Measurements from ENCODE around the gene CFAP251. TPM values are rescaled to one million over a fixed set of nuclear protein-coding genes. Genes with fewer than 3 reads are reported as not detected.

The CFAP251 gene
- total RNA-seq, 1 experiment from 2014 or later: 0.81 TPM

DNA sequence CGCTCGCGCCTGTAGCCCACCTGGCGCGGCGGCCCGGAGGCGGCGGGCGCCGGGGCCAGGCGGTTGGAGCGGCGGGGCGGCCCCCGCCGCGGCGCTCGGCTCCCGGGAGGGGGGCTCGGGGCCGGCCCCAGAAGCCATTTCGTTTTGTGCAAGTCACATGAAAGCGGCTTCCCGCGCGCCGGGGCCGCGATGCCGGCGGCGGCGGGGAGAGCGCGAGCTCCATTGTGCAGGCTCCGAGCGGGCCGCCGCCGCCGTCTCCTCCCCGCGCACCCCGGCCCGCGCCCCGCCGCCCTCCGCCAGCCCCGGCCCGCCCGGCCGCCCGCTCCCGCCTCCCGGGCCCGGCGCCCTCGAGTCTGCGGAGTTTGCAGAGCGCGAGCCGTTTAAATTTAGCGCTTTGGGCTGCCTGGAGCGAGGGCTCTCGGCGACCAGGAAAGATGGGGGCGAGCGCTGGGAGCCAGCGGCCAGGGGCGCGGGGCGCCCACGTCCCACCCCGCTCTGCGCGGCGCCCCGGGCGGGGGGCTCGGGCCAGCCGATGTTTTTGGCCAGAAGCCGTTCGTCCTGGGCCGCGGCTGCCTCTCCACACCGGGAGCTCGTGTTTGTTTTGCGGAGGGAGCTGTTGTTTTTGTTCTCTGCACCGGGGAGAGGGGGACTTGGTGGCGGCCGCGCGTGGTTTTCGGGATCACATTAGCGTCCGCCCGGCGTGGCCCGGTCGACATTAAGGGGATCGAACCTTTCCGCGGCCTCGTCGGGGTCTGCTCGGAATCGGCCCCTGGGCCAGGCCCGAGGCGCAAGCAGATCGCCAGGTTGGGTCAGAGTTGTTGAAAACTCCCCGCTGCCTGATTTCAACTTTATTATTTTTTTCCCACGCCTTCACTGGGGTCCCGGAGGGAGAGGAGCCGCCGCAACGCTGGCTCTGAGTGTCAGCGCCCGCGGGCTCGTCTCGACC is 104.3 kb downstream of the CFAP251 start:
- Histone ChIP-seq H3K4me2 (ENCODE audit: insufficient read depth, insufficient read length, low read length) (peak overlapping the region; percentile 72), H4K91ac (ENCODE audit: insufficient read length, low read depth, low read length) (no peak overlapping the region), H3K9me3 (ENCODE audit: control insufficient read depth, low read depth, low read length) (no peaks in the 10 kb centered on the region), H2AFZ (ENCODE audit: low read length) (no peak overlapping the region), H3K4me1 (ENCODE audit: insufficient read depth, low read length) (no peaks in the 10 kb centered on the region), H2BK120ac (ENCODE audit: low read depth, low read length, poor library complexity, severe bottlenecking) (no peak overlapping the region), H3K79me2 (ENCODE audit: insufficient read depth, low read length) (no peaks in the 10 kb centered on the region; the same call in 1 of the 2 replicates), H2BK12ac (ENCODE audit: insufficient read length, low read depth, low read length) (no peak overlapping the region), H3K56ac (ENCODE audit: insufficient read length, low read depth, low read length) (no peak overlapping the region), H3K27me3 (ENCODE audit: insufficient read depth, low read length) (peaks cover 2% of the 10 kb centered on the region; the same call in 1 of the 2 replicates), H3K9ac (ENCODE audit: extremely low read depth, insufficient read length, low read length) (peak overlapping the region; percentile 67), H3K14ac (ENCODE audit: insufficient read depth, low read length) (peak overlapping the region; percentile 92), H3K23ac (ENCODE audit: insufficient read length, low read depth, low read length) (no peak overlapping the region), H4K5ac (ENCODE audit: insufficient read length, low read depth, low read length) (no peak overlapping the region), H3K23me2 (ENCODE audit: insufficient read length, low read depth, low read length, poor library complexity, severe bottlenecking) (peaks cover 14% of the 10 kb centered on the region), H3K18ac (ENCODE audit: insufficient read length, low read depth, low read length) (peak overlapping the region; percentile 84), H3K27ac (ENCODE audit: insufficient read length, low read depth, low read length) (no peak overlapping the region), H2BK20ac (ENCODE audit: low read depth, low read length, poor library complexity, severe bottlenecking) (no peak overlapping the region), H3T11ph (ENCODE audit: low read length) (no peak overlapping the region), H3K79me1 (ENCODE audit: insufficient read depth, low read depth, low read length, poor library complexity, severe bottlenecking) (peaks cover 3% of the 10 kb centered on the region), H2BK15ac (ENCODE audit: low read depth, low read length) (no peak overlapping the region), H3K4ac (ENCODE audit: low read depth, low read length) (no peak overlapping the region), H2BK5ac (ENCODE audit: insufficient read length, low read length) (no peak overlapping the region), H4K8ac (replicated peaks; ENCODE audit: insufficient read length, low read depth, low read length) (no peak overlapping the region), H4K20me1 (ENCODE audit: control insufficient read depth, insufficient read depth, insufficient read length) (no peaks in the 10 kb centered on the region), H2AK5ac (ENCODE audit: insufficient read length, low read length) (no peak overlapping the region)
- peak overlapping the region in 1 of 3 experiments; percentile 55; a peak in 1 of 7 replicates for H3K27ac Mint-ChIP-seq
- WGBS (ENCODE audit: extremely low coverage, insufficient read length, low lambda C conversion rate): no CpG with 5 or more reads among the region's 124 CpGs
- H3K4me3 Mint-ChIP-seq: peak overlapping the region; percentile 76 to 85
- H3K27me3 Mint-ChIP-seq (ENCODE audit: low read depth): peaks cover 33% of the 10 kb centered on the region
- DNase-seq: peak; percentile 50
- TF ChIP-seq, protein P1, sequence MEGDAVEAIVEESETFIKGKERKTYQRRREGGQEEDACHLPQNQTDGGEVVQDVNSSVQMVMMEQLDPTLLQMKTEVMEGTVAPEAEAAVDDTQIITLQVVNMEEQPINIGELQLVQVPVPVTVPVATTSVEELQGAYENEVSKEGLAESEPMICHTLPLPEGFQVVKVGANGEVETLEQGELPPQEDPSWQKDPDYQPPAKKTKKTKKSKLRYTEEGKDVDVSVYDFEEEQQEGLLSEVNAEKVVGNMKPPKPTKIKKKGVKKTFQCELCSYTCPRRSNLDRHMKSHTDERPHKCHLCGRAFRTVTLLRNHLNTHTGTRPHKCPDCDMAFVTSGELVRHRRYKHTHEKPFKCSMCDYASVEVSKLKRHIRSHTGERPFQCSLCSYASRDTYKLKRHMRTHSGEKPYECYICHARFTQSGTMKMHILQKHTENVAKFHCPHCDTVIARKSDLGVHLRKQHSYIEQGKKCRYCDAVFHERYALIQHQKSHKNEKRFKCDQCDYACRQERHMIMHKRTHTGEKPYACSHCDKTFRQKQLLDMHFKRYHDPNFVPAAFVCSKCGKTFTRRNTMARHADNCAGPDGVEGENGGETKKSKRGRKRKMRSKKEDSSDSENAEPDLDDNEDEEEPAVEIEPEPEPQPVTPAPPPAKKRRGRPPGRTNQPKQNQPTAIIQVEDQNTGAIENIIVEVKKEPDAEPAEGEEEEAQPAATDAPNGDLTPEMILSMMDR (conservative IDR thresholded peaks at IDR 0.05): no peak
- peaks cover 24 to 25% of the 10 kb centered on the region in 2 experiments for H3K4me1 Mint-ChIP-seq
- peaks cover 0 to 3% (median 3%) of the 10 kb centered on the region in 3 experiments; a peak in 5 of 7 replicates for H3K36me3 Mint-ChIP-seq (ENCODE audit: insufficient read depth in 1 of 3, low read depth in 3 of 3)
- peaks cover 2 to 3% of the 10 kb centered on the region in 2 experiments; a peak in 4 of 5 replicates for H3K9me3 Mint-ChIP-seq

Measured in H9 (cell line).